ENCODE results near the gene NCOA3. TPM values are rescaled to one million over a fixed set of nuclear protein-coding genes. Genes with fewer than 3 reads are reported as not detected.

NCOA3 gene
- total and polyA plus RNA-seq, 2 of the 8 experiments (the other 6 are each of a cell fraction or from before 2014, with no cell fraction given): 7.9 to 24.7 TPM

DNA sequence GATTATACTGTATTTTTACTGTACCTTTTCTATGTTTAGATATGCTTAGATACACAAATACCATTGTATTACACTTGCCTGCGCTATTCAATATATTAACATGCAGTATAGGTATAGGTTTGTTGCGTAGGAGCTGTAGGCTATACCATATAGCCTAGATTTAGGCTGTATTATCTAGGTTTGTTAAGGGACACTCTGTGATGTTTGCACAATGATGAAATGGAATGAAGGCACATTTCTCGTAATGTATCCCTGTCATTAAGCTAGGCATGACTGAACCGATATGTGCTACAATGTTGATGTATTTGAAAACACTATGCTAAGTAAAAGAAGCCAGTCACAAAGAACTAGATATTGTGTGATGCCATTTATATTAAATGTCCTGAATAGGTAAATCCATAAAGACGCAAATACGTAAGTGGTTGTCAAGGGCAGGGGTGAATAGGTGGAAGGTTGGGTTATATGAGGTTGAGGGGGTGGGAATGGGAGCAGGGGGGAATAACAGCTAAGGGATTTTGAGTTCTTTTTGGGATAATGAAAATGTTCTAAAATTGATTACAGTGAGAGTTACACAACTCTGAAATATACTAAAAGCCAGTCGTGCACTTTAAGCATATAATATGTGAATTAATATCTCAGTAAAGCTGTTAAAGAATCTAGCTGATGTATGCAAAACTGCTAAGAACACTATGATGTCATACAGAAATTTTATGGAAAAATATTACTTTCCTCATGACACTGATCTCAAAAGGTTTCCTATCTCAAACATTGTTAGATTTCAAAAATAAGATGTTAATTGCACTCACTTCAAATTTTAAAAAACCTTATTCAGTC lies 97.4 kb downstream of the NCOA3 start:
- H3K14ac ChIP-seq (ENCODE audit: insufficient read length): no peak overlapping the region
- WGBS, 2 experiments (ENCODE audit: extremely low coverage in 1 of 2, insufficient coverage in 1 of 2, insufficient read length in 1 of 2, insufficient replicate concordance in 2 of 2, low coverage in 1 of 2, low lambda C conversion rate in 2 of 2, missing lambda C conversion rate in 1 of 2): 94% methylated on average over 7 of the region's 7 CpGs; no CpG with 5 or more reads in 1 of the 2 experiments
- no peaks in the 10 kb centered on the region for H4K20me1 ChIP-seq (replicated peaks in 1 of 2; ENCODE audit: control insufficient read depth in 1 of 2, insufficient read depth in 2 of 2, low read length in 2 of 2)
- H3K27me3 ChIP-seq (replicated peaks in 1 of 4; ENCODE audit: control insufficient read depth in 3 of 4, extremely low read depth in 1 of 4, insufficient read depth in 3 of 4, low read length in 3 of 4): no peaks in the 10 kb centered on the region
- H2BK20ac ChIP-seq (ENCODE audit: low read length): no peak overlapping the region
- no peak overlapping the region for H2BK15ac ChIP-seq (ENCODE audit: low read length)
- DNase-seq (ENCODE audit: low read depth in 1 of 2, low spot score in 2 of 2) (no peak), FAIRE-seq (no peak)
- H3K4ac ChIP-seq (replicated peaks; ENCODE audit: insufficient read length, low read depth, low read length): no peak overlapping the region
- H3K9ac ChIP-seq (replicated peaks in 1 of 4; ENCODE audit: extremely low read depth in 1 of 4, low read depth in 3 of 4, low read length in 3 of 4): no peak overlapping the region
- no peak overlapping the region for H3K4me2 ChIP-seq (ENCODE audit: insufficient read depth in 1 of 2, low read depth in 2 of 2, low read length in 2 of 2)
- no peaks in the 10 kb centered on the region; the same call in 1 of the 2 replicates for H3K79me1 ChIP-seq (ENCODE audit: low read depth, low read length)
- POLR2A ChIA-PET (ENCODE audit: partially characterized antibody): interaction anchor here (0.7 kb wide), 1 partner anchor 98 kb away, joined by 5 read pairs; no protein-coding TSS in a partner anchor
- H3K56ac ChIP-seq (replicated peaks; ENCODE audit: insufficient read length, low read depth, low read length): no peak overlapping the region
- no peak overlapping the region for H3K23ac ChIP-seq (ENCODE audit: insufficient read length)
- CTCF ChIA-PET (ENCODE audit: partially characterized antibody): interaction anchor here (0.6 to 1.1 kb wide), 2 partner anchors 31 to 78 kb away, joined by 3 read pairs; no protein-coding TSS in a partner anchor
- H3K27ac ChIP-seq (ENCODE audit: low read depth, low read length): no peak overlapping the region
- no peaks in the 10 kb centered on the region for H3K4me1 ChIP-seq (replicated peaks in 1 of 4; ENCODE audit: control insufficient read depth in 3 of 4, insufficient read depth in 4 of 4, low read length in 3 of 4)
- peaks cover 2% of the 10 kb centered on the region in 2 experiments; a peak in 2 of 4 replicates for H3K9me3 ChIP-seq (ENCODE audit: insufficient read depth in 2 of 2, low read depth in 1 of 2, low read length in 1 of 2)
- no peaks in the 10 kb centered on the region for H3K23me2 ChIP-seq (ENCODE audit: low read depth, low read length)
- no peak overlapping the region for H4K5ac ChIP-seq (ENCODE audit: insufficient read length, low read depth, low read length)
- H3K36me3 ChIP-seq (ENCODE audit: control insufficient read depth in 2 of 4, insufficient read depth in 4 of 4, low read length in 3 of 4): no peaks in the 10 kb centered on the region
- no peak overlapping the region for H2AFZ ChIP-seq (ENCODE audit: low read length)
- H2AK5ac ChIP-seq (ENCODE audit: low read depth, low read length): no peak overlapping the region
- no peak overlapping the region for H4K8ac ChIP-seq (ENCODE audit: extremely low read depth, insufficient read depth, low read length)
- H3K18ac ChIP-seq (ENCODE audit: extremely low read depth, low read length): no peak overlapping the region
- H3K4me3 ChIP-seq (ENCODE audit: extremely low read depth in 1 of 4, insufficient read depth in 2 of 4, low read depth in 3 of 4, low read length in 4 of 4): no peak overlapping the region
- H2BK120ac ChIP-seq (replicated peaks; ENCODE audit: low read depth, low read length): no peak overlapping the region
- peaks cover 0 to 17% of the 10 kb centered on the region in 2 experiments; a peak in 2 of 4 replicates for H3K79me2 ChIP-seq (ENCODE audit: control insufficient read depth in 1 of 2, insufficient read depth in 2 of 2, low read length in 2 of 2)
- no peak overlapping the region for H2BK5ac ChIP-seq (ENCODE audit: low read depth, low read length)
- H4K91ac ChIP-seq (replicated peaks; ENCODE audit: insufficient read length, low read length): no peak overlapping the region
- H2BK12ac ChIP-seq (ENCODE audit: low read depth, low read length): no peak overlapping the region
- TF ChIP-seq TAF7 (optimal IDR thresholded peaks at IDR 0.05; ENCODE audit: borderline replicate concordance, low read depth, low read length) (no peak), CEBPB (IDR thresholded peaks at IDR 0.05; ENCODE audit: low read depth, low read length) (no peak), PHF8 (conservative IDR thresholded peaks at IDR 0.05; ENCODE audit: low read depth, low read length) (no peak), POU5F1 (IDR thresholded peaks at IDR 0.05; ENCODE audit: low read depth, low read length) (no peak), E2F6 (IDR thresholded peaks at IDR 0.05) (no peak), EP300 (IDR thresholded peaks at IDR 0.05; ENCODE audit: borderline replicate concordance in 1 of 2, low read depth in 2 of 2, low read length in 2 of 2) (no peak)
- TF ChIP-seq, protein P1, sequence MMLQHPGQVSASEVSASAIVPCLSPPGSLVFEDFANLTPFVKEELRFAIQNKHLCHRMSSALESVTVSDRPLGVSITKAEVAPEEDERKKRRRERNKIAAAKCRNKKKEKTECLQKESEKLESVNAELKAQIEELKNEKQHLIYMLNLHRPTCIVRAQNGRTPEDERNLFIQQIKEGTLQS (IDR thresholded peaks at IDR 0.05; ENCODE audit: insufficient read depth, low read depth, low read length): no peak
